ENCODE results near the gene SYPL1.

Gene SYPL1

GRCh38 chr7:106070567-106071254 is 41.4 kb downstream of the SYPL1 start (continued):
- TF ChIP-seq ZNF335 (tag by site-specific recombination; conservative IDR thresholded peaks at IDR 0.05) (peak; percentile 31; the same call in 1 of the 2 replicates), PRDM4 (tag by site-specific recombination; IDR thresholded peaks at IDR 0.05) (no peak), HOXD13 (CRISPR knock-in tag; IDR thresholded peaks at IDR 0.05; ENCODE audit: borderline replicate concordance) (no peak), ZNF670 (tag by site-specific recombination; IDR thresholded peaks at IDR 0.05; ENCODE audit: low read depth) (no peak)

GRCh38 chr7:106070201-106070551 is 41.9 kb downstream of the SYPL1 start:
- Histone ChIP-seq H3K4me3 (ENCODE audit: low read depth, low read length) (no peak overlapping the region), H3K27ac (ENCODE audit: extremely low read depth, low read depth, low read length) (no peak overlapping the region), H3K36me3 (ENCODE audit: control insufficient read depth in 2 of 2, insufficient read depth in 1 of 2, low read length in 2 of 2) (no peaks in the 10 kb centered on the region), H3K4me1 (ENCODE audit: control insufficient read depth, insufficient read depth, low read length) (peaks cover 24% of the 10 kb centered on the region), H3K9me3 (ENCODE audit: control insufficient read depth, insufficient read depth, low read depth, low read length) (no peaks in the 10 kb centered on the region)
- TF ChIP-seq ZBTB20 (tag by site-specific recombination; IDR thresholded peaks at IDR 0.05) = 0 out of 2 replicates have a peak, but pooled peaks have one; percentile 21
- no peak for TF ChIP-seq BCL6B (tag by site-specific recombination; IDR thresholded peaks at IDR 0.05)
- CTCF ChIA-PET = interaction anchor here (0.5 to 4.4 kb wide), 2 partner anchors 70 to 84 kb away, joined by 3 to 21 read pairs; no protein-coding TSS in a partner anchor
- POLR2A ChIA-PET = no interaction called here

- POLR2A ChIA-PET = no interaction called here
- no peak overlapping the region for H3K27ac ChIP-seq (ENCODE audit: extremely low read depth, low read depth, low read length)
- H3K4me1 ChIP-seq (ENCODE audit: control insufficient read depth, insufficient read depth, low read length) = peaks cover 27% of the 10 kb centered on the region
- no peaks in the 10 kb centered on the region for H3K36me3 ChIP-seq (ENCODE audit: control insufficient read depth in 2 of 2, insufficient read depth in 1 of 2, low read length in 2 of 2)
- no peaks in the 10 kb centered on the region for H3K9me3 ChIP-seq (ENCODE audit: control insufficient read depth, insufficient read depth, low read depth, low read length)
- no peak for TF ChIP-seq KLF9 (tag by site-specific recombination; IDR thresholded peaks at IDR 0.05; ENCODE audit: low read depth)
- TF ChIP-seq ZNF449 (tag by site-specific recombination; IDR thresholded peaks at IDR 0.05) = peak; percentile 45
- no peak overlapping the region for H3K4me3 ChIP-seq (ENCODE audit: low read depth, low read length)
- CTCF ChIA-PET = interaction anchor here (0.5 to 4.4 kb wide), 2 partner anchors 70 to 85 kb away, joined by 3 to 21 read pairs; no protein-coding TSS in a partner anchor
Measured at GRCh38 chr7:106069471-106070200, 42.5 kb downstream of the SYPL1 start.

- TF ChIP-seq ZNF561 (tag by site-specific recombination; IDR thresholded peaks at IDR 0.05; ENCODE audit: borderline replicate concordance) = no peak
- no peak for TF ChIP-seq ZNF623 (tag by site-specific recombination; IDR thresholded peaks at IDR 0.05)
- TF ChIP-seq ZNF704 (tag by site-specific recombination; IDR thresholded peaks at IDR 0.05) = no peak
- no peak for TF ChIP-seq KLF9 (tag by site-specific recombination; IDR thresholded peaks at IDR 0.05; ENCODE audit: low read depth)
- no peak for TF ChIP-seq ZFP37 (tag by site-specific recombination; IDR thresholded peaks at IDR 0.05)
- no peak for TF ChIP-seq ZNF701 (tag by site-specific recombination; IDR thresholded peaks at IDR 0.05)
- TF ChIP-seq OVOL3 (tag by site-specific recombination; IDR thresholded peaks at IDR 0.05) = no peak
- TF ChIP-seq ZNF624 (tag by site-specific recombination; IDR thresholded peaks at IDR 0.05) = no peak
- CTCF ChIA-PET = interaction anchor here (0.7 kb wide), 1 partner anchor 10 kb away, joined by 3 read pairs; no protein-coding TSS in a partner anchor
- H3K4me1 ChIP-seq (ENCODE audit: control insufficient read depth, insufficient read depth, low read length) = peaks cover 27% of the 10 kb centered on the region
- no peaks in the 10 kb centered on the region for H3K9me3 ChIP-seq (ENCODE audit: control insufficient read depth, insufficient read depth, low read depth, low read length)
- no peak overlapping the region for H3K27ac ChIP-seq (ENCODE audit: extremely low read depth, low read depth, low read length)
- no peaks in the 10 kb centered on the region for H3K36me3 ChIP-seq (ENCODE audit: control insufficient read depth in 2 of 2, insufficient read depth in 1 of 2, low read length in 2 of 2)
- no peak overlapping the region for H3K4me3 ChIP-seq (ENCODE audit: low read depth, low read length)
- POLR2A ChIA-PET = no interaction called here
Measured at GRCh38 chr7:106068986-106069385, 43.1 kb downstream of the SYPL1 start.

All from HEK293 (cell line).